Endothelial cell of umbilical vein (primary cell): ENCODE results near the gene TXLNA. TPM values are rescaled to one million over a fixed set of nuclear protein-coding genes. Genes with fewer than 3 reads are reported as not detected.

ENCODE experiments used
- BruUV-seq: library from RNA; stranded (reverse); fragments of 400-500 nt; replicated peaks from 2 replicates; lab custom pipeline; 2021; lab: Mats Ljungman, UMichigan
- CTCF ChIA-PET: fragments of 300-600, 350-600 bp; sonication (Branson Sonifier 250); formaldehyde crosslinking; loops from one replicate; lab custom pipeline; 2021; ENCODE audit warnings: antibody characterized with exemption, inconsistent platforms; lab: Charles Lee
- POLR2A ChIA-PET: fragments of 300-600, 350-600 bp; sonication (Branson Sonifier 250); formaldehyde crosslinking; loops from one replicate; lab custom pipeline; 2021; ENCODE audit warnings: antibody characterized with exemption, inconsistent platforms; lab: Charles Lee
- DNase-seq: peaks from one replicate; pipeline ENCODE4 v3.0.0-alpha.2; 2011; ENCODE audit warnings: low read depth, low spot score
- FAIRE-seq: peaks from 2 replicates; lab custom pipeline; 2011; peaks lifted over from hg19 to GRCh38; lab: Jason Lieb, UNC
- H2AFZ ChIP-seq: 2 replicates; pipeline ENCODE4 v1.6.0; 2012; ENCODE audit warnings: low read depth, low read length, control low read depth, inconsistent platforms
- H3K27ac ChIP-seq: 2 replicates; pipeline ENCODE4 v1.5.1; 2011; ENCODE audit warnings: low read depth, mild to moderate bottlenecking, control low read depth, low read length, moderate library complexity; ENCODE audit not compliant: insufficient read depth
- H3K27me3 ChIP-seq, 2 experiments: 2 replicates each; pipeline versions ENCODE4 v1.6.0 to v1.6.1; 2011; ENCODE audit warnings: low read length in 2 of 2, mixed read lengths in 1 of 2; ENCODE audit not compliant: control insufficient read depth in 2 of 2, insufficient read depth in 2 of 2
- H3K36me3 ChIP-seq, 2 experiments: 2 replicates in 1 of 2; 3 replicates in 1 of 2; pipeline ENCODE4 v1.5.1; 2011; ENCODE audit warnings: low read length in 2 of 2, mild to moderate bottlenecking in 1 of 2, moderate library complexity in 1 of 2; ENCODE audit not compliant: control insufficient read depth in 2 of 2, insufficient read depth in 2 of 2; ENCODE audit errors: extremely low read depth in 1 of 2
- H3K4me1 ChIP-seq: 3 replicates; pipeline ENCODE4 v1.5.1; 2011; ENCODE audit warnings: mild to moderate bottlenecking, low read length; ENCODE audit not compliant: control insufficient read depth, insufficient read depth; ENCODE audit errors: extremely low read depth
- H3K4me2 ChIP-seq: 2 replicates; pipeline ENCODE4 v1.6.1; 2011; ENCODE audit warnings: low read length, control low read depth, mixed read lengths; ENCODE audit not compliant: insufficient read depth
- H3K4me3 ChIP-seq, 3 experiments: fragments of 200-600 bp in 1 of 3; sonication (generic), shearing (Covaris generic) in 1 of 3; replicated peaks in 1 of 3; 2 replicates each; pipeline ENCODE4 v1.5.1; 2011 to 2016; ENCODE audit warnings: control low read depth in 3 of 3, low read length in 3 of 3, mild to moderate bottlenecking in 2 of 3, inconsistent platforms in 1 of 3, low read depth in 1 of 3, moderate library complexity in 1 of 3; ENCODE audit not compliant: insufficient read depth in 1 of 3
- H3K79me2 ChIP-seq: 2 replicates; pipeline ENCODE4 v1.6.0; 2012; ENCODE audit warnings: low read length, inconsistent platforms; ENCODE audit not compliant: control insufficient read depth, insufficient read depth
- H3K9ac ChIP-seq: replicated peaks from 2 replicates; pipeline ENCODE3; 2011; ENCODE audit warnings: low read length, control low read depth; ENCODE audit not compliant: insufficient read depth; ENCODE audit errors: extremely low read depth
- H3K9me1 ChIP-seq: replicated peaks from 3 replicates; pipeline ENCODE4 v1.6.0; 2011; ENCODE audit warnings: mild to moderate bottlenecking, low read length; ENCODE audit not compliant: control insufficient read depth, insufficient read depth; ENCODE audit errors: extremely low read depth
- H3K9me3 ChIP-seq: replicated peaks from 2 replicates; pipeline ENCODE4 v1.5.1; 2012; ENCODE audit warnings: low read length, inconsistent platforms; ENCODE audit not compliant: control insufficient read depth, insufficient read depth
- H4K20me1 ChIP-seq: replicated peaks from 2 replicates; pipeline ENCODE3; 2011; ENCODE audit warnings: mild to moderate bottlenecking, low read length; ENCODE audit not compliant: control insufficient read depth, insufficient read depth; ENCODE audit errors: extremely low read depth
- CTCF ChIP-seq, 2 donors: IDR thresholded peaks; 1 replicate in 1 of 2; 2 replicates in 1 of 2; pipeline ENCODE4 v1.5.1; 2011; ENCODE audit warnings: low read length in 2 of 2, mild to moderate bottlenecking in 2 of 2, moderate library complexity in 2 of 2, control low read depth in 1 of 2, inconsistent platforms in 1 of 2, low read depth in 1 of 2; ENCODE audit not compliant: insufficient read depth in 1 of 2; ENCODE audit errors: extremely low read depth in 1 of 2
- EZH2 ChIP-seq: IDR thresholded peaks from 2 replicates; pipeline ENCODE4 v1.6.1; 2012; ENCODE audit warnings: borderline replicate concordance, low read depth, mild to moderate bottlenecking, moderate library complexity, low read length, inconsistent platforms; ENCODE audit not compliant: severe bottlenecking
- FOS ChIP-seq: IDR thresholded peaks from 2 replicates; pipeline ENCODE4 v1.6.1; 2011; ENCODE audit warnings: mild to moderate bottlenecking, low read length, moderate library complexity, borderline replicate concordance; ENCODE audit not compliant: insufficient read depth
- GATA2 ChIP-seq: IDR thresholded peaks from 2 replicates; pipeline ENCODE4 v1.7.0; 2011; ENCODE audit warnings: low read depth, mild to moderate bottlenecking, moderate library complexity, mixed read lengths, low read length; ENCODE audit not compliant: insufficient read length, insufficient read depth
- JUN ChIP-seq: IDR thresholded peaks from 2 replicates; pipeline ENCODE4 v1.6.1; 2011; ENCODE audit warnings: borderline replicate concordance, low read depth; ENCODE audit not compliant: insufficient read length, insufficient read depth
- MYC ChIP-seq: IDR thresholded peaks from one replicate; pipeline ENCODE4 v1.6.1; 2011; ENCODE audit warnings: mild to moderate bottlenecking, low read depth, low read length
- POLR2A ChIP-seq: IDR thresholded peaks from 2 replicates; pipeline ENCODE4 v1.6.1; 2012; ENCODE audit warnings: low read depth, mild to moderate bottlenecking, control low read depth, low read length
- POLR2AphosphoS5 ChIP-seq: IDR thresholded peaks from 2 replicates; pipeline ENCODE4 v1.6.1; 2012; ENCODE audit warnings: low read depth, mild to moderate bottlenecking, control low read depth, low read length, moderate library complexity; ENCODE audit not compliant: insufficient read depth
- dilution Hi-C: fragments of 300-500 bp; cut with MboI; formaldehyde crosslinking; loops from one replicate; pipeline ENCODE4 v1.15.0; 2019; ENCODE audit warnings: low sequenced_read_pairs; ENCODE audit not compliant: extremely low pct_ligation_motif_present
- intact Hi-C: fragments of 100-400 bp; cut with micrococcal nuclease; formaldehyde crosslinking; loops from one replicate; pipeline ENCODE4 v1.10.0; 2022
- polyA plus RNA-seq, 4 experiments: library from polyadenylated mRNA; depleted of rRNA in 3 of 4; stranded (reverse) in 3 of 4; unstranded in 1 of 4; fragments of >200 nt; gene quantifications; 2 replicates each; pipeline versions ENCODE4 v1.2.1 to v1.2.3, GENCODE V29; 2011 to 2012; ENCODE audit warnings: missing spikeins in 1 of 4
- total RNA-seq: library from RNA; stranded (reverse); gene quantifications from 2 replicates; pipeline ENCODE4 v1.2.3, GENCODE V29; 2021
- TF ChIP-seq, protein P1 (sequence below): IDR thresholded peaks from 2 replicates; pipeline ENCODE4 v1.6.1; 2011; ENCODE audit not compliant: insufficient read depth, insufficient read length

The TXLNA gene
- total and polyA plus RNA-seq, 2 donors (not counting 3 experiments of a cell fraction or from before 2014, with no cell fraction given): 41.8 to 69.4 TPM

DNA sequence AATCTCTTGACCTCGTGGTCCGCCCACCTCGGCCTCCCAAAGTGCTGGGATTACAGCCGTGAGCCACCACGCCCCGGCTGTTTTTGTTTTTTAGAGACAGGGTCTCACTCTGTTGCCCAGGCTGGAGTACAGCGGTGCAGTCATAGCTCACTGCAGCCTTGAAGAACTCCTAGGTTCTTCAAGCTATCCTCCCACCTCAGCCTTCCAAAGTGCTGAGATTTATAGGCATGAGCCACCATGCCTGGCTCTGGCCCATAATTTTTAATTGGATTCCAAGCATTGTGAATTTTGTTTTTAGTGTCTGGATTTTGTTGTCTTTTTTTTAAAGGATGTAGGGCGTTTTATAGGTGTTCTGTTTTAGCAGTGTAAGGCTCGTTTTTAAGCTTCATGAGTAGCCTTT is 28.6 kb upstream of the TXLNA start:
- Histone ChIP-seq H3K4me1 (no peaks in the 10 kb centered on the region), H3K79me2 (peaks cover 54% of the 10 kb centered on the region), H3K9ac (no peak overlapping the region), H3K4me2 (no peak overlapping the region), H3K36me3 (no peaks in the 10 kb centered on the region), H3K9me1 (no peaks in the 10 kb centered on the region), H2AFZ (no peak overlapping the region), H3K27ac (no peak overlapping the region), H3K9me3 (no peaks in the 10 kb centered on the region), H3K4me3 (no peak overlapping the region), H3K27me3 (no peaks in the 10 kb centered on the region), H4K20me1 (peaks cover 2% of the 10 kb centered on the region)
- ChIA-PET CTCF (interaction anchor here (0.5 to 2.5 kb wide), 3 partner anchors 23 to 42 kb away, joined by 3 to 12 read pairs (median 11); partner anchors contain the start of gene KPNA6), POLR2A (interaction anchor here (0.6 kb wide), 2 partner anchors 10 to 15 kb away, joined by 3 to 5 read pairs; no protein-coding TSS in a partner anchor)
- dilution Hi-C loops (no loop called here), intact Hi-C loops (no loop called here)
- FAIRE-seq (no peak), DNase-seq (no peak)
- TF ChIP-seq POLR2A (no peak), FOS (no peak), JUN (no peak), EZH2 (no peak), MYC (no peak), GATA2 (no peak), POLR2AphosphoS5 (no peak), CTCF (IDR thresholded peaks at IDR 0.05; ENCODE audit: extremely low read depth in 1 of 2, insufficient read depth in 1 of 2, low read depth in 1 of 2, low read length in 2 of 2) (no peak)
- TF ChIP-seq, protein P1, sequence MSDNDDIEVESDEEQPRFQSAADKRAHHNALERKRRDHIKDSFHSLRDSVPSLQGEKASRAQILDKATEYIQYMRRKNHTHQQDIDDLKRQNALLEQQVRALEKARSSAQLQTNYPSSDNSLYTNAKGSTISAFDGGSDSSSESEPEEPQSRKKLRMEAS: no peak
- no TSS peak for BruUV-seq
